Anterior cingulate cortex (tissue), 58 donors: Measurements from ENCODE around the gene PFN3.

Experiments used
- DNase-seq, 58 donors: peaks; one replicate each; lab custom pipeline; 2025; lab: John Stamatoyannopoulos, UW

PFN3 gene

DNA sequence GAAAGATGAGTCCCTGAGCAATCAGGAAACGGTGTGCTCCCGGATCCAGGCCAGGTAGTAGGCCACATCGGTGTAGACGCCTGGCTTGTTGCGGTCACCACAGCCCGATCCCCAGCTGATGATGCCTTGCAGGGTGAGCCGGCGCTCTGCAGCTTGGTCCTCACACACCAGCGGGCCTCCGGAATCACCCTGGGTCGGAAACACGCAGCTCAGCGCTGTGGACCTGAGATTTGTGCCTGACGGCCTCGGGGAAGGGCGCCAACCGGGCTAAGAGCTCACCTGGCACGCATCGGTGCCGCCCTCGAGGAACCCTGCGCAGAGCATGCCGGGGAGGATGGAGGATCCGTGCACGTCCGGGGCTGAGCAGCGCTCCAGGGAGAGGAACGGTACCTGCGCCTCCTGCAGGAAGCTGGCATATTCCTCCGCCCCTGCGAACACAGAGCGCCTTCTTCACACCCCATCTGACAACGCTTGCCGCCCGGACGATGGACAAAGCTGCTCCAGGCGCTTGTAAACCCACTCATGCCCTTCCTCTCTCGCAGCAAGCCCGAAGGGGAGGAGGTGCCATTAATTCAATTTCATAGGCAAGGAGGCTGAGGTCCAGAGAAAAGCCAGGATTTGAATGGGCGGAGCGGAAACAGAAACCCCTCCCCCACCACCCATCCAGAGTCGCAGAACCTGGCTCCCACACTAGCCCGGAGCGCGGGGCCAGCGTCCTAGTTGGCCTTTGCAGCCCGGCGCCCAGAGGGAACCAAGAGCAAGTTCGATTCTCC is 2.0 kb upstream of the PFN3 start:
- DNase-seq, result peak in 25 of 58 donors; percentile 6 to 69 (median 34)

DNA sequence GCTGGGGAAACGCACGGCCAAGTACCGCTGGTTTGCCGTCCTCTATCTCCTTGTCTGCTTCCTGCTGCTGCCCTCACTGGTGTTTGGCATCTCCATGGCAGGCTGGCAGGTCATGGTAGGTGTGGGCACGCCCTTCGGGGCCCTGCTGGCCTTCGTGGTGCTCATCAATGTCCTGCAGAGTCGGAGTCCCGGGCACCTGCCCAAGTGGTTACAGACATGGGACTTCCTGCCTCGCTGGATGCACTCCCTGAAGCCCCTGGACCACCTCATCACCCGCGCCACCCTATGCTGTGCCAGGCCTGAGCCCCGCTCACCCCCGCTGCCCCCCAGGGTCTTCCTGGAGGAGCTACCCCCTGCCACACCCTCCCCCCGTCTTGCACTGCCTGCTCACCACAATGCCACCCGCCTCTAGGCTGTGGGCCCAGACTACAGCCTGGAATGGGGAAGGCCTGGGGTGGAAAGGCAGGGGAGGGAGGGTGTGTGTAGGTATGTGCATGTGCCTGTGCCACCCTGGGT is 2.5 kb downstream of the PFN3 start:
- no peak for DNase-seq

DNA sequence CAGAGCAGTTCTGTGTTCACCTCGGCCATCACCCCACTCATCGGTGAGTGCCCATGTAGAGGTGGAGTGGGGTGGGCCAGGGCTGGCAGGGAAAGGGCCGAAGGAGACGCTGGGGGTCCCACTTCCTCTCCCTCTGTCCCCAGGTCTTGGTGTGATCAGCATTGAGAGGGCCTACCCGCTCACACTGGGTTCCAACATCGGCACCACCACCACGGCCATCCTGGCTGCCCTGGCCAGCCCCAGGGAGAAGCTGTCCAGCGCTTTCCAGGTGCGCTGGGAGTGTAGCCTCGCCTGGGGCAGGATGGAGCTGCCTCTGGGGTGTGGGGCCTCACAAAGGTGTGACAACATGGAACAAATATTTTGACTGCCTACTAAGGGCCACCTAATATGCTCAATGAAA is 3.7 kb downstream of the PFN3 start:
- DNase-seq, result no peak

DNA sequence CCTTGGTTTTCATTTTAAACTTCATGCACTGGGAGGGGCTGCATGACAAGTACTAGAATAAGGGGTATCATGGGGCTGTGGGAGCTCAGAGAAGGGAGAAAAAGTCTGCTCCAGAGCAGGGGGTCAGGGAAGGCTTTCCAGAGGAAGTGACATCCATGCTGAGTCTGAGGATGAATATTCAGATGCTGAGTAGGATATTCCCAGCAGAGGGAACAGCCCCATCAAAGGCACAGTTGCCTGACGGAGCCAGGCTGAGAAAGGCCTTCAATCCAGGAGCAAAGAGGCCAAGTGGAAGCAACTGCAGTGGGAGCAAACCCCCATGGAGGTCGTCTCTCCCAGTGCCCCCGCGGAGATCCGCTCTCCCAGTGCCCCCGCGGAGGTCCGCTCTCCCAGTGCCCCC is 4.4 kb downstream of the PFN3 start:
- DNase-seq, result no peak

DNA sequence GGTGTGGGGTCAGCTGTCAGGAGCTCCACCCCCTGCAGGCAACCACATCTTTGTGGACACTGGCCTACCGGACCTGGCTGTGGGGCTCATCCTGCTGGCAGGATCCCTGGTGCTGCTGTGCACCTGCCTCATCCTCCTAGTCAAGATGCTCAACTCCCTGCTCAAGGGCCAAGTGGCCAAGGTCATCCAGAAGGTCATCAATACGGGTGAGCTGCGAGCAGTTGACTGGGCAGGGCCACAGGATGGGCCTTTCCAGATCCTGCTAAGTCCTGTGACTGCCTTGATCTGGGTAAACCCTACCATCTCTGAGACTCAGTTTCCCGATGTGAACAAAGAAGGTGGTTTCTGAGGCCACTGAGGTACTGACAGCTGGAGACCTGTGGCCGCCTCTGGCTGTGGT is 6.5 kb downstream of the PFN3 start:
- no peak for DNase-seq

DNA sequence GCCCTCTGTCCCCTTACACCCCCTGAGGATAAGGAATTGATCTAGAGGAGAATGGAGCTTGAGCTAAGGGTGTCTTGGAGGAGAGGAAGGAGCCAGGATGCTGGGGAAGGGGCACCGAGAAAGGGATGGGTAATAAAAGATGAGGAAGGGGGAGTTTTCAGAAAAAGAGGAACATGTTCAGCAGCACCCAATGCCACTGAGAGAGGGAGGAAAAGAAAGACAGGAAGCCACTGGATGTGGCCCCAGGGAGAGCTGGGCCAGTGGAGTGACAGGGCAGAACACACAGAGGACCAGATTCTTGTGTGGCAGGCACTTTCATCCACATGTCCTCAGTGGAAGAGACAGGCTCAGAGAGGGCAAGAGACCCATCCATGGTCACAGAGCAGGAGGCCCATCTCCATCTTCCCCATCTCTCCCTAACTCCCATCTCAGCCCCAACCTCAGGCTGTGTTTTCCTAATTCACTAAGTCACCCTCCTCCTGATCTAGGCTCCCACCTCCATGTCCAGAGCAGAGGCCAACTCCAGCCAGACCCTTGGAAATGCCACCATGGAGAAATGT is 7.2 kb downstream of the PFN3 start:
- DNase-seq, result no peak

DNA sequence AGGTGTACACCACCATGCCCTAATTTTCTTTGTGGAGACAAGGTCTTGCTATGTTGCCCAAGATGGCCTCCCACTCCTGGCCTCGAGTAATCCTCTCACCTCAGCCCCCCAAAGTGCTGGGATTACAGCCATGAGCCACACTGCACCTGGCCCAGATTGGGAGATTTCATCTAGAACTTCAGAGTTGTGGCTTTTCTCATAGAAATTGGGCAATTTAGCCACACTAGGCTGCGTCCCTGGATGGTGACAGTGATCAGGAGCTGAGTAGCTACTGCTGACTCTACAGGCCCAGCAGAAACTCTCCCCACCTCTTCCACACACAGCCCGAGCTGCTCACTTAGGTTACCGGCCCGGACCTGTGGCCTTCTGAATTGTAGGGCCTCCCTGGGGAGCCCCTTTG is 7.7 kb downstream of the PFN3 start:
- no peak for DNase-seq

DNA sequence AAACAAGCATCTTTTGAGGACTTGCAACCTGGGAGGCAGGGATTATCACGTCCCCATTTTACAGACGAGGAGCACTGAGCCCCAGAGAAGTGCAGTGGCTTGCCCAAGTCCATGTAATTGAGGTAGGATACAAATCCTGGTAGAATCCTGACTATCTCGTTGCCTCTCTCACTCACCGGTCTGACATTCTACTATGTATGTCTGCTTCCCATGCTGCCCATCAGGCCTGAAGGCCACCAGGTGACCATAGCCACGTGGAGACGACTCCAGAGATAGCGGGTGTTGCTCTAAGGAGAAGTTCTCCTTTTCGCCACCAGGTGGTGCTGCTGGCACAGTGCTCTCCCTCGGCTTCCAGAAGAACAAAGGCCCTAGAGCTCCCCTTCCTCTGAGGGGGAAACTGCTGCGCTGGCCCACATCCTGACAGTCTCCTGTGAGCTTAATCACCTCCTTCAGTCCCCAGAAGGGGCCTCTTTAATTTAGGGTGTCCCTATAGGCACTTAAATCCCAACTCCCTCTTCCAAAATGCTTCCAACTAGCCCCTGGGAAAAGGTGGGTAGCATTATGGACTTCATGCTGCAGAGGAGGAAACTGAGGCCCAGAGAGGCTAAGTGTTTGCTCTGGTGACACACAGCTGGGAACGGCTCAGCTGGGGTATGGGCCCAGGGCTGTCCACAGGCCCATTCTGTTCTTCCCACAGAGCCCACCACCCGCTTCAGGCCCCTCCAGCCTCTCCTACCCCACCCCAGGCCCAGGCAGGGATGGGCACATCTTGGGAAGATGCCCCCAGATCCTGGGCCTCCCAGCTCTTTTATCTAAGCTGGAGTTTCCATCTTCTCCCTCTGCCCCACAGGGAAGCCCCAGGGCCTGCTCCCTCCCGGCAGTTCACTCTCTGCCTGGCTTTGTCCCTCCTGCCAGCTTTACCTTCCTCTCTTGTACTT is 9.8 kb downstream of the PFN3 start:
- peak in 54 of 58 donors; percentile 13 to 87 (median 56) for DNase-seq

DNA sequence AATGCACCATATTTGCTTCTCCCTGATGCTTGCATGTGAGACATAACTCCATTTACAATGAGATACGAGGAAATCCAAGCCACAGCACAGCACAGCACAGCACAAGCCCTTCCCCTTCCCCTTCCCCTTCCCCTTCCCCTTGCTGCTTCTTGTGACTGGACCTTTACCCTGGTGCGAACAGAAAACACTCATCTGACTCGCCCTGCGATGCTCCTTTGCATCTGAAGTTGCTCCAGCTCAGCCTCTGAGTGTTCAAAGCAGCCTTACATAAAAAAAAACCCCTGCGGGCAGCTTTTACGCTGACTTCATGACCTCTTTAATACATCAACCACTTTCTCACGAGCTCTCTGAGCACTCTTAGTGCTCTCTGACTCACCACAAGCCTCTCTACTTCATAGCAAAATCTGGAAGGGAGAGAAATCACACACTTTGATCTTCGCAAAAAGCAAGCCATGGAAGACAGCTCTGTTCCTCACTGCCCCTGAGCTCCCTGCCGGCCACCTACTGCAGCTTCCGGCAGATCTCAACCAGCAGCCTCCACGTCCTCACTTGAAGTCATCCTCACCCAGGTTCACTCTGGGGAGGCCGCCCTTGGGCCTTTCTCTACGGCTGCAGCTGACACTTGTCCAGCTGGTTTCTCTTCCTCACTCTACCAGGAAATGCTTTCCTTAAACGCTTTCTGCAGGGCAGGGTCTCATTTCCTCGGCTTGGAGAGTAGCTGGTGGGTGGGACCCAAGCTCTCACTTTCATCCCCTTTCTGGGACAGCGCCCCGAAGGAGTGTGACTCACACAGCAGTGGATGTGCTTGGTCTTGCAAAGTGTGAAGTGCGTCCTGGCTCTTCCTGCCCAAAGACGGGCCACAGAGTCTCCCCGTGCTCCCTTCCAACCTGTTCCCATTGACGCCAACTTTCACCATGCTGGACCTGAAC is 11.0 kb downstream of the PFN3 start:
- no peak for DNase-seq

DNA sequence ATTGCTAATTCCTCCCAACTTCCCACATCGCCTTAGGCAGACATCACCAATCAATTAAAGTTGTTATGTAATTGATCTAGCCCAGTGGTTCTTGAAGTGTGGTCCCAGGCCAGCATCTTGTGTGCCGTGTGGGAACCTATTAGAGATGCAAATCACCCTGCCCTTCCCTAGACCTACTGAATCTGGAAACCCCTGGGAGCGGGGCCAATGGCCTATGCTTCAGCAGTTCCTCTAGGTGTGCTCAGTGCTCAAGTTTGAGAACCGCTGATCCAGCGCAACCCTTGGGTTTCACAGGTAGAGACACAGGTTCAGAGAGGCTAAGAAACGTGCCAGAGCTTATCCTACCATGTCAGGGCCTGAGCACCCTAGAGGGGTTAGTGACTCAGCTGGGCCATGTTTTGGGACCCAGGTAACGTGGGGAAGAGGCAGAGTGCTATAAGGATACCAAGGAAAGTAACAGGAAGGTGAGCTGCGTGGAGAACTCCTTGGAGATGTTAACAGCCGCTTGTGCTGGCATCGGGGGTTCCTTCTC is 11.9 kb downstream of the PFN3 start:
- DNase-seq, result no peak

DNA sequence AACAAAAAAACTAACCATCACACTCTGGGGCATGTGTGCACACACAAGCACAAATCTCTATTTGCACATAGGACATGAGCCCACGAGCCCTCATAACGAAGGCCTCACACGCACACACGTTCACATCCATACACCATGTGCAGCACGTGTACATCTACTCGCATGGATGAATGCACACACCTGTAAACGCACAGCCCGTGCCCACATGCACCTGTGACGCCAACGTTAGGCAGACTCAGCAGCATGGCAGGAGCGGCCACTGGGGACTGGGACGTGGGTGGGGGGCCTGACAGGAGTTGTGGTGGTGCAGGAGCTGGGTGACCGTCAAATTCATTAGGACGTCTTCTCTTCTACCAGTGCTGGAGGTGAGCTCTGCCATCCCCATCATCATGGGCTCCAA is 13.1 kb downstream of the PFN3 start:
- DNase-seq, result no peak

DNA sequence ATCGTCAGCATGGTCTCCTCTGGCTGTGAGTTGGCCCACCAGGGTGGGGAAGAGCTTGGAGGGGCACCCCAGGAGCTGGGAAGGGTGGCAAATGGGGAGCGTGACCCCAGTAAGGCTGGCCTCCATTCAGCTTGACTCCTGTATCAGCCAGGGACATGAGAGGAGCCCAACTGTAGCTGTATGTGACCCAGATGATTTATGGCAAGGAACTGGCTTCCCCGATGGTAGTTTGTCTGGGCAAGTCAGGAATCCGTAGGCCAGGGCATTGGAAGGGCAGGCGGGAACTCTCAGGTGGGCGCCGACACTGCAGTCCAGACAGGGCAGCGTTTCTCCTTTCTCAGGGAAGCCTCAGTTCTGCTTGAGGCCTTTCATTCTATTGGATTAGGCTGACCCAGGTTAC is 13.9 kb downstream of the PFN3 start:
- no peak for DNase-seq

DNA sequence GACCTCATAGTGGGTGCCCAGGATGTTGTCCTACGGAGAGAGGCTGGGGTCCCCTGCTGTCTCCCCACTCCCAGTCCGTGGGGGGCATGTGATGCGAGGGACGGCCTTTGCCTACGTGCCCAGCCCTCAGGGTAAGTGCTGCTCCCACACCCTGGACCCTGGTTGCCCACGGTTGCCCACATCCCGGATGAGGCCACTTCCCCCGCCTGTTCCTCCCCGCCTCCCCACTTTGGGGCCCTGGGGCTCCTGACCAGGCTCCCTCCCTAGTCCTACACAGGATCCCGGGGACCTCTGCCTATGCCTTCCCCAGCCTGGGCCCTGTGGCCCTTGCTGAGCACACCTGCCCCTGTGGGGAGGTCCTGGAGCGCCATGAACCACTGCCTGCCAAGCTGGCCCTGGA is 14.7 kb downstream of the PFN3 start:
- DNase-seq, result no peak

DNA sequence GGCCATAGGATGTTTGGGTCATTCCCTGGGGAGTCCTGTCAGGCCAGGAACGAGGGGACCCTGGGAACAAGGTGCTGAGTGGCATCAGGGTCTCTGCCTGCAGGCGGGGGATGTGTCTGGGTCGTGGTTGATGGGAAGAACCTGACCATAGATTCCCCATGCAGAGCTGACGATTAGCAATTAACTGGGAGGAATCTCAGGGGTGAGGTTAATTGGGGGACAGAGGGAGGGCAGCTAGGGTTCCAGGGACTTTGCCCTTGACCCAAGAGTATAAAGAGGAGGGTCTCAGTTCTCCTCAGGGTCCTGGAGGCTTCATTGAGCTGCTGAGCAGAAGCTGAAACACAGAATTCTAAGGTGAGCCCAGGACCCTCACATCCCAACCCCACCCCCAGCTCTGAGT is 16.3 kb downstream of the PFN3 start, which contains the start of gene SLC34A1:
Gene SLC34A1 (plus strand): TSS at position 301 of the 400 bp plus-strand sequence. CDS start 1,308 bp downstream, outside the sequence.
- no peak for DNase-seq

DNA sequence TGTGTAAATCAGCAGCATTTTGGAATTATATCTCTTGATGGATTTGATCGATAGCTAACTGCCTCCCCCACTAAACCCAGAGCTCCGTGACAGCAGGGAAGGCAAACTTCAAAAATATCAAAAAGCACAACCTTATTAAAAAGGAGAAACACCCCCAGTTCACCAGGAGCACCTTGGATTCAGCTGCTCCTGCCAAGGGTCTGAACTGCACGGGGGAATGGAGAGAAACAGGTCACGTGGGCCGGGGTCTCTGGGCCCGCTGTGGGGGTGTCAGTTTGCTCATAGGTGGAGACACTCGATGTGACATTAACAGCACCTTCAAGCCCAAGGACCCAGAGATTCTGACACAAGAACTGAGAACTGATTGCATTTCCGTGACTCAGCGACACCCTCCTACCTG is 17.3 kb downstream of the PFN3 start:
- DNase-seq, result no peak

DNA sequence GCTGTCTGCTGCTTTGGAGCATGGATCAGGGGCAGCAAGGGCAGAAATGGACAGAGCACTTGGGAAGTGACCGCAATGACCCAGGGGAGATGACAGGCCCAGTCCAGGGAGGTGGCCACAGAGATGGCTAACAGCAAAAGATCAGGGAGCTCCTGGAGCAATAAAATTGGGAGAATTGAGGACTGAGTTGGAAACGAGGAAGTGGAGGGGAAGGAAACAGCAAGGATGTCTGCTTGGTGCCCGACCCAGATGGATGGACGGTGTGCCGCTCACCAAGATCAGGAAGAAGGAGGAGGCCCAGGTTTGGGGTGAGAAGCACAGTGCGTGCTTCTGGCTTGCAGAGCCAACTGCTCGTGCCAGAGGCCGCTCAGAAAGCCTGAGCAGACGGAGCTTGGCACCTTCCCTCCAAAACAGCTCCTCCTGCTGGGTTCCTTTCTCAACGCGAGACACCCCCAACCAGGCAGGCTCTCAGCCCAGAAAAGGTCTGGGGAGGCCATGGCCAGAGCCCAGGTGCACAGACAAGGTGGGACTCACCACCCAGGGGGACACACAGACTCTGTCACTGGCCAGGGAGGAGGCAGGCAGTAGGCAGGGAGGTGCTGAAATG is 17.9 kb downstream of the PFN3 start:
- peak in 34 of 58 donors; percentile 4 to 68 (median 30) for DNase-seq

DNA sequence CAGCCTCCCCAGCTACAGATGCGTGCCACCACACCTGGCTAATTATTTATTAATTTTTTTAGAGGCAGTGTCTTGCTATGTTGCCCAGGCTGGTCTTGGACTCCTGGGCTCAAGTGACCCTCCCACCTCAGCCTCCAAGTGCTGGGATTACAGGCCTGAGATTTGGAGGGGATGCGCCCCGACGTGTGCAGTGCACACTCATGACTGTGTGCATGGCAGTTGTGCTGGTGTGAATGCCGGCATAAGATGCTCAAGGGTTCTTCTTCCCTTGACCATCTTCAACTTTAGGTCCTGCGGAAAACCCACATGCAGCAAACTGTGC is 19.7 kb downstream of the PFN3 start:
- DNase-seq, result no peak

DNA sequence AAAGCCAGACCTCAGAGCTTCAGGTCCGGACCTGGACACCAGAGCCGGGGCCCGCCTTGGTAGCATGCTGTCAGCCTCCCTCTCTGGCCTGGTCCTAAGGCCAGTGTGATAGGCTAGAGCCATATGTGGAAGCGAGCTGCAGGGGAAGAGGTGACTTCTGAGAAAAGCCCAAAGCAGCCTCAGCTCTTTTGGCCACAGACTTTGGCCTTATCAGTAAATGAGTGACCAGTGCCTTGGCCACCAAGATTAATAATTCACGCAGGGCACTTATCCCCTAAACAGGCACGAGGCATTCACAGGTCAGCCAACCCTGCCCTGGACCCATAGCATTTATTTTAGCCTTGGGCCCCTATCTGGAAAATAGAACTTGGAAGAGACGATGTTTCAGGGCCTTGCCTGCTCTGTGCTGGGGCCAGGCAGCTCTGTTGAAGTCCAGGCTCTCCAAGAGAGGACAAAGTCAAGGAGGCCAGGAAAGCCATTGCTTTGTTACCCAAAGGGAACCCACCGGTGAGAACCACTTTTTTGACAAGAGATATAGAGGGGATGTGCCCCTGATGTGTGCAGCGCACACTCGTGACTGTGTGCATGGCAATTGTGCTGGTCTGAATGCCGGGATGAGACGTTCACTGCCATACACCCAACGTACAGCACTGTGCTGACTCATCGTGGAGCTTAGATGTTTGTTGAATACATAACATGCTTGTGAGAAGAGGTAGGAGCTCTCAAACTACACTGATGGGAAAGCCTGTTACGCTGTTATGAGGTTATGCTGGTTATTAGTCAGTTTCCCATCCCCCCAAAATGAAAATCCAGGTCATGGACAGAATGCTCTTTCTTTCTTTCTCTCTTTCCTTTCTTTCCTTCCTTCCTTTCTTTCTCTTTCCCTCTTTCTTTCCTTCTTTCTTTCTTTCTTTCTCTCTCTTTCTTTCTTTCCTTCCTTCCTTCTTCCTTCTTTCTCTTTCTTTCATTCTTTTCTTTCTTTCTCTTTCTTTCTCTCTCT is 21.3 kb downstream of the PFN3 start:
- peak in 2 of 58 donors; percentile 5 to 12 for DNase-seq
